ENCODE results near the gene BLOC1S6. TPM values are rescaled to one million over a fixed set of nuclear protein-coding genes. Genes with fewer than 3 reads are reported as not detected.

BLOC1S6 gene
- total and polyA plus RNA-seq, 10 donors, result 18.6 to 67.3 (median 47.8) TPM

GRCh38 chr15:45544266-45545023, 42.7 kb upstream of the BLOC1S6 start:
- 88 to 93% (median 89%) methylated on average over 4 of the region's 4 CpGs for WGBS, 5 donors
- Histone ChIP-seq H3K9me3 (no peaks in the 10 kb centered on the region), H3K4me3 (no peak overlapping the region), H3K27ac (no peak overlapping the region), H3K36me3 (no peaks in the 10 kb centered on the region), H3K27me3 (replicated peaks in 1 of 7) (no peaks in the 10 kb centered on the region), H3K4me1 (no peaks in the 10 kb centered on the region)
- no peak for DNase-seq
- no peak for TF ChIP-seq CTCF (IDR thresholded peaks at IDR 0.05 in 8 of 11, conservative IDR thresholded peaks at IDR 0.05 in 3 of 11)
- TF ChIP-seq POLR2A (IDR thresholded peaks at IDR 0.05), result no peak
- no peak for TF ChIP-seq POLR2AphosphoS5 (IDR thresholded peaks at IDR 0.05)
- intact Hi-C loops (cut with DNase I; ENCODE audit: low total_unique reads), result no loop called here

DNA sequence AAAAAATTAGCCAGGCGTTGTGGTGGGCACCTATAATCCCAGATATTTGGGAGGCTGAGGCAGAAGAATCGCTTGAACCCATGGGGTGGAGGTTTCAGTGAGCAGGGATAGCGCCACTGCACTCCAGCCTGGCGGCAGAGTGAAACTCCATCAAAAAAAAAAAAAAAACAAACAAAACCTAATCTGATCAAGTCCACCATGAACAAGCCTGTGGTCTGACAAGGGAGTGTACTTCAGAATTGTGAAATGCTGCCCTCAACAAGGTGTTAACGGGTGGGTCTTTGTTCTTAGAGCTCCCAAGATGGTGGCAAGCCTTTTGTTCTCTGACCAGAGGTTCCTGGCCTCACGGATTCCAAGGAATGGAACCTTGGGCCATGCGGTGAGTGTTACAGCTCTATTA, 40.4 kb upstream of the BLOC1S6 start:
- 88 to 92% (median 90%) methylated on average over 7 of the region's 7 CpGs for WGBS, 5 donors
- TF ChIP-seq CTCF (IDR thresholded peaks at IDR 0.05 in 8 of 11, conservative IDR thresholded peaks at IDR 0.05 in 3 of 11) (no peak), POLR2AphosphoS5 (IDR thresholded peaks at IDR 0.05) (no peak), POLR2A (IDR thresholded peaks at IDR 0.05) (no peak)
- no peak overlapping the region for H3K4me3 ChIP-seq

GRCh38 chr15:45548753-45549520, 38.2 kb upstream of the BLOC1S6 start:
- intact Hi-C loops (cut with DNase I; ENCODE audit: low total_unique reads), result no loop called here
- no peak overlapping the region for H3K27ac ChIP-seq
- WGBS, 5 donors, result 82 to 86% (median 83%) methylated on average over 17 of the region's 17 CpGs
- no peaks in the 10 kb centered on the region for H3K9me3 ChIP-seq
- no peaks in the 10 kb centered on the region for H3K4me1 ChIP-seq
- H3K27me3 ChIP-seq (replicated peaks in 1 of 7), result no peaks in the 10 kb centered on the region
- TF ChIP-seq POLR2A (IDR thresholded peaks at IDR 0.05) (no peak), POLR2AphosphoS5 (IDR thresholded peaks at IDR 0.05) (no peak), CTCF (IDR thresholded peaks at IDR 0.05 in 8 of 11, conservative IDR thresholded peaks at IDR 0.05 in 3 of 11) (no peak)
- no peak overlapping the region for H3K4me3 ChIP-seq
- no peak for DNase-seq
- no peaks in the 10 kb centered on the region for H3K36me3 ChIP-seq

More for the DNA sequence above, 40.4 kb upstream of the BLOC1S6 start:
- no peaks in the 10 kb centered on the region for H3K9me3 ChIP-seq
- no peaks in the 10 kb centered on the region for H3K36me3 ChIP-seq
- H3K27me3 ChIP-seq (replicated peaks in 1 of 7), result no peaks in the 10 kb centered on the region
- DNase-seq, result no peak
- intact Hi-C loops (cut with DNase I; ENCODE audit: low total_unique reads), result no loop called here
- no peak overlapping the region for H3K27ac ChIP-seq
- H3K4me1 ChIP-seq, result no peaks in the 10 kb centered on the region
